Small intestine (tissue), 7 donors: ENCODE measurements around the gene RRAS. TPM values are rescaled to one million over a fixed set of nuclear protein-coding genes. Genes with fewer than 3 reads are reported as not detected.

ENCODE experiments used
- DNase-seq, 2 donors: peaks; one replicate each; pipeline versions ENCODE4 v3.0.0 to v3.0.0-alpha.2; 2013
- FAIRE-seq: peaks from 2 replicates; lab custom pipeline; 2012; peaks lifted over from hg19 to GRCh38; lab: Jason Lieb, UNC
- H3K27ac ChIP-seq, 3 donors: one replicate each; pipeline ENCODE4 v1.5.1; 2013; ENCODE audit warnings: low read length in 2 of 3, mild to moderate bottlenecking in 2 of 3, control low read depth in 1 of 3, inconsistent platforms in 1 of 3, low read depth in 1 of 3, moderate library complexity in 1 of 3
- H3K27me3 ChIP-seq, 3 donors: one replicate each; pipeline ENCODE4 v1.6.1; 2013; ENCODE audit warnings: low read length in 3 of 3, inconsistent platforms in 1 of 3; ENCODE audit not compliant: control insufficient read depth in 3 of 3, insufficient read depth in 3 of 3
- H3K36me3 ChIP-seq, 3 donors: one replicate each; pipeline ENCODE4 v1.6.1; 2013; ENCODE audit warnings: low read length in 3 of 3, inconsistent platforms in 1 of 3, low read depth in 1 of 3, mild to moderate bottlenecking in 1 of 3, moderate library complexity in 1 of 3; ENCODE audit not compliant: control insufficient read depth in 3 of 3, insufficient read depth in 2 of 3
- H3K4me1 ChIP-seq, 3 donors: one replicate each; pipeline ENCODE4 v1.6.1; 2013; ENCODE audit warnings: low read length in 2 of 3, inconsistent platforms in 1 of 3, low read depth in 1 of 3, mild to moderate bottlenecking in 1 of 3, moderate library complexity in 1 of 3; ENCODE audit not compliant: control insufficient read depth in 3 of 3, insufficient read depth in 2 of 3
- H3K4me3 ChIP-seq, 3 donors: one replicate each; pipeline ENCODE4 v1.5.1; 2013; ENCODE audit warnings: low read length in 3 of 3, control low read depth in 1 of 3, inconsistent platforms in 1 of 3, low read depth in 1 of 3, mild to moderate bottlenecking in 1 of 3, moderate library complexity in 1 of 3
- H3K9me3 ChIP-seq, 2 donors: one replicate each; pipeline ENCODE4 v1.6.1; 2013; ENCODE audit warnings: low read depth in 1 of 2, low read length in 1 of 2; ENCODE audit not compliant: control insufficient read depth in 2 of 2, insufficient read depth in 1 of 2
- WGBS, 3 donors: extraction: QIAGEN DNeasy Blood & Tissue Kit; methylation state at CpG; one replicate each; pipeline ENCODE4 v1.1.7; 2013; 5-methylcytosine and 5-hydroxymethylcytosine counted together
- polyA plus RNA-seq, 4 donors: library from polyadenylated mRNA; stranded (reverse) in 3 of 4; unstranded in 1 of 4; fragments of 200-250 nt in 3 of 4; fragments of 120-200 nt in 1 of 4; gene quantifications; one replicate each; pipeline versions ENCODE4 v1.2.1 to v1.2.3, GENCODE V29; 2013
- donor health status: healthy with polysubstance abuse.
- donor health status: control.
- donor health status: control.
- donor health status: Bipolar disorder and iron deficiency.
- donor health status: healthy.

RRAS gene
- polyA plus RNA-seq, 4 donors, result 30.6 to 105 (median 85.5) TPM

- H3K27me3 ChIP-seq, result peaks cover 0 to 22% (median 0%) of the 10 kb centered on the region in 3 donors
- no peaks in the 10 kb centered on the region for H3K9me3 ChIP-seq
- no peak overlapping the region for H3K4me3 ChIP-seq
- no peak for DNase-seq
- no peak overlapping the region for H3K27ac ChIP-seq
- H3K4me1 ChIP-seq, result peaks cover 0 to 17% (median 0%) of the 10 kb centered on the region in 3 donors
- WGBS, 3 donors, result 77 to 85% (median 81%) methylated on average over 23 of the region's 23 CpGs
- H3K36me3 ChIP-seq, result peaks cover 12 to 85% (median 16%) of the 10 kb centered on the region in 3 donors
- no peak for FAIRE-seq
Measured at GRCh38 chr19:49685845-49686332, 45.9 kb upstream of the RRAS start.

- peaks cover 2 to 15% (median 5%) of the 10 kb centered on the region in 3 donors for H3K4me1 ChIP-seq
- WGBS, 3 donors, result 86 to 96% (median 92%) methylated on average over 13 of the region's 13 CpGs
- peaks cover 12 to 92% (median 16%) of the 10 kb centered on the region in 3 donors for H3K36me3 ChIP-seq
- no peak overlapping the region for H3K27ac ChIP-seq
- peaks cover 0 to 14% (median 0%) of the 10 kb centered on the region in 3 donors for H3K27me3 ChIP-seq
- no peaks in the 10 kb centered on the region for H3K9me3 ChIP-seq
- no peak for FAIRE-seq
- H3K4me3 ChIP-seq, result no peak overlapping the region
- DNase-seq, result no peak
Measured at GRCh38 chr19:49684983-49685553, 45.1 kb upstream of the RRAS start.

GRCh38 chr19:49684251-49684982 is 44.5 kb upstream of the RRAS start:
- H3K36me3 ChIP-seq, result peaks cover 12 to 96% (median 16%) of the 10 kb centered on the region in 3 donors
- no peak overlapping the region for H3K27ac ChIP-seq
- no peak for FAIRE-seq
- H3K4me3 ChIP-seq, result no peak overlapping the region
- H3K9me3 ChIP-seq, result no peaks in the 10 kb centered on the region
- WGBS, 3 donors, result 71 to 82% (median 78%) methylated on average over 33 to 35 of the region's 35 CpGs
- H3K4me1 ChIP-seq, result peaks cover 2 to 11% (median 7%) of the 10 kb centered on the region in 3 donors
- peaks cover 0 to 7% (median 0%) of the 10 kb centered on the region in 3 donors for H3K27me3 ChIP-seq
- peak in 1 of 2 donors; percentile 35 for DNase-seq

- no peak overlapping the region for H3K4me3 ChIP-seq
- H3K27me3 ChIP-seq, result peaks cover 0 to 2% (median 0%) of the 10 kb centered on the region in 3 donors
- DNase-seq, result no peak
- peaks cover 2 to 11% (median 7%) of the 10 kb centered on the region in 3 donors for H3K4me1 ChIP-seq
- no peak for FAIRE-seq
- no peak overlapping the region for H3K27ac ChIP-seq
- no peaks in the 10 kb centered on the region for H3K9me3 ChIP-seq
- H3K36me3 ChIP-seq, result peaks cover 12 to 94% (median 16%) of the 10 kb centered on the region in 3 donors
- whole genome bisulfite sequencing, 3 donors, result 94 to 95% (median 94%) methylated on average over 18 of the region's 18 CpGs
Measured at GRCh38 chr19:49683814-49684250, 43.9 kb upstream of the RRAS start.

- Histone ChIP-seq H3K27ac (no peak overlapping the region), H3K4me1 (peaks cover 2 to 18% (median 7%) of the 10 kb centered on the region in 3 donors), H3K36me3 (peaks cover 12 to 79% (median 12%) of the 10 kb centered on the region in 3 donors), H3K9me3 (no peaks in the 10 kb centered on the region), H3K27me3 (no peaks in the 10 kb centered on the region), H3K4me3 (no peak overlapping the region)
- 86 to 98% (median 90%) methylated on average over 8 of the region's 8 CpGs for WGBS, 3 donors
- DNase-seq (no peak), FAIRE-seq (no peak)
Measured at GRCh38 chr19:49682274-49682673, 42.3 kb upstream of the RRAS start.

- Histone ChIP-seq H3K27me3 (no peaks in the 10 kb centered on the region), H3K4me3 (no peak overlapping the region), H3K36me3 (peaks cover 11 to 74% (median 12%) of the 10 kb centered on the region in 3 donors), H3K4me1 (peaks cover 2 to 18% (median 7%) of the 10 kb centered on the region in 3 donors), H3K27ac (no peak overlapping the region), H3K9me3 (no peaks in the 10 kb centered on the region)
- WGBS, 3 donors, result 85 to 94% (median 92%) methylated on average over 19 of the region's 19 CpGs
- no peak for FAIRE-seq
- no peak for DNase-seq
Measured at GRCh38 chr19:49681830-49682229, 41.9 kb upstream of the RRAS start.

- FAIRE-seq, result no peak
- peak overlapping the region in 1 of 3 donors; percentile 16 for H3K4me3 ChIP-seq
- H3K4me1 ChIP-seq, result peaks cover 2 to 22% (median 7%) of the 10 kb centered on the region in 3 donors
- 32 to 37% (median 35%) methylated on average over 40 of the region's 40 CpGs for WGBS, 3 donors
- H3K27ac ChIP-seq, result peak overlapping the region in 2 of 3 donors; percentile 5 to 60
- peaks cover 7 to 64% (median 8%) of the 10 kb centered on the region in 3 donors for H3K36me3 ChIP-seq
- H3K9me3 ChIP-seq, result no peaks in the 10 kb centered on the region
- peak; percentile 82 to 95 for DNase-seq
- H3K27me3 ChIP-seq, result no peaks in the 10 kb centered on the region
Measured at GRCh38 chr19:49680421-49681351, 40.7 kb upstream of the RRAS start.
